Subcutaneous adipose tissue (tissue), 4 donors: Measurements from ENCODE around the gene PPBP. TPM values are rescaled to one million over a fixed set of nuclear protein-coding genes. Genes with fewer than 3 reads are reported as not detected.

Source experiments
- CTCF ChIP-seq: fragments of 450-650 bp; IDR thresholded peaks from one replicate; pipeline ENCODE4 v1.5.1; 2016; ENCODE audit warnings: low read depth, mild to moderate bottlenecking, control low read depth, antibody characterized with exemption, moderate library complexity
- total RNA-seq, 4 donors: library from RNA; depleted of rRNA; stranded (reverse); fragments of >200 nt; gene quantifications; one replicate each; pipeline ENCODE4 v1.1.0, GENCODE V29; 2016

The PPBP gene
- total RNA-seq, 4 donors from 2014 or later: 0.88 to 4.6 TPM; not detected in 2

DNA sequence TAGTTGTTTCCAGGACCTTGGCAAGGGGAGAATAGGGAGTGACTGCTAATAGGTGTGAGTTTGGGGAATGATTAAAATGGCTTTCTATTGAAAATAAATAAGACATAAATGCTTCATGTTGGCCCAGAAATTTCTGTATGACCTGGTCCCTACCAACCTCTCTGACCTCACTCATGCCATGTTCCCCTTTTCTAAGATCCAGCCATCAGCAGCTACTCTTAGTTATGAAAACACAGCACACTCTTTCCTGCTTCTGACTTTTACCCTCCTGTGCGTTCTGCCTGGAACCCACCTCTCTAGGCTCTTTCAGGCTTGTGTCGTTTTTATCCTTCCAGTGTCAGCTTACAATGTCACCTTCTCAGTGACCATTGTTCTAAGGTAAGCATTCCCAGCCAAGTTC is 25.3 kb upstream of the PPBP start:
- TF ChIP-seq CTCF: no peak

- TF ChIP-seq CTCF: no peak
Observed at GRCh38 chr4:74012130-74012529, 24.1 kb upstream of the PPBP start.

DNA sequence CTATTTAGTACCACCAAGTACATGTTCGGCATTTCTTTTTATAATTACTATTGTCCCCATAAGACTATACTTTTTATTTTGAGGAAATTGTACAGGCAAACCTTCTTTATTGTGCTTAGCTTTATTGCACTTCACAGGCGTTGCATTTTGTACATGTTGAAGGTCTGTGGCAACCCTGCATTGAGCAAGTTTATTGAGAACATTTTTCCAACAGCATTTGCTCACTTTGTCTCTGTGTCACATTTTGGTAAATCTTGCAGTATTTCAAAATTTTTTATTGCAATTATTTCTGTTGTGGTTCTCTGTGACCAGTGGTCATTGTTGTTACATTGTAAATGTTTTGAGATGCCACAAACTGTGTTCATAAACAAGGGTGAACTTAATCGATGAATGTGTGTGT is 21.3 kb upstream of the PPBP start:
- no peak for TF ChIP-seq CTCF

GRCh38 chr4:74006009-74006476 is 18.1 kb upstream of the PPBP start:
- no peak for TF ChIP-seq CTCF

DNA sequence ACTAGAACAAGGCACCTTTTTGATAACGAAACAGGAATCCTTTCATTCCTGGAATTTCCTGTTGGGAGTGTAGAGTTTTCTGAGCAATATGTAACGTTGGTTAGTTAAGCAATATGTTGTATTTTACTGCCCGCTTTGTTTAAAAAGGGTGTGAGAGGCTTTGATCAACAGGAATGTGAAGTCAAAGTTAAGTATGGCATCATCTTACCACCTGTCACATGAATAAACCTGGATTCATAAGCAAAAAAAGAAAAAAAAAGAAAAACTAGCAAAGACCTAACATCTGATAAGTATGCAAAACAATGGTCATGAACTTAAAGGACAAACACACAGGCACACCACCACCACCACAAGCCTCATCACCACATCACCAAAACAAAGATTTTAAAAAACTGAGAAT is 17.5 kb upstream of the PPBP start:
- TF ChIP-seq CTCF: no peak

- no peak for TF ChIP-seq CTCF
Observed at GRCh38 chr4:74004668-74005067, 16.7 kb upstream of the PPBP start.

DNA sequence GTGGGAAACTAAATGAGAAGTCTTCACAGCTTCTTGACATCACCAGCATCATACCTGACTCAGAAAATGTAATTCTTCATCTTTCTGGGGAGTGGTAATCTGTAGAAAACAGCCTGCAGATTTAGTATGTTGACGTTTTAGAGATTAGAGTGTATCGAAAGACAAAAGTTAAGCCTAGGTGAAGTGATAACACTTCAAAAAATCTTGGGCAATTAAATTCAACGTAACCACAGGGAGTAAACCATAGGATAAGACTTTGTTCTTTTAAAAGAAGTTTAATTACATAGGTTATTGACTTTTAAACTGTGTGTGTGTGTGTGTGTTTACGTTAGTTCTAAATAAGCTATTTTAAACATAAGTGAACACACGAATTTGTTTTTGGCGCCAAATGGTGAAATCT is 12.3 kb upstream of the PPBP start:
- no peak for TF ChIP-seq CTCF
